Transverse colon (tissue), 4 donors: ENCODE data around the gene ANTXR2.

ENCODE experiments used
- CTCF ChIP-seq, 5 experiments: fragments of 200-600 bp in 3 of 5; fragments of 450-650 bp in 2 of 5; sonication (generic) in 3 of 5; IDR thresholded peaks; 1 replicate in 2 of 5; 2 replicates in 3 of 5; pipeline ENCODE4 v1.5.1; 2016 to 2017; ENCODE audit warnings: antibody characterized with exemption in 5 of 5, inconsistent platforms in 3 of 5, mild to moderate bottlenecking in 2 of 5, moderate library complexity in 1 of 5
- EP300 ChIP-seq: sonication (generic); formaldehyde crosslinking; IDR thresholded peaks from one replicate; pipeline ENCODE4 v1.6.1; 2017; ENCODE audit warnings: antibody characterized with exemption, low read depth
- POLR2A ChIP-seq: fragments of 450-650 bp; IDR thresholded peaks from one replicate; pipeline ENCODE4 v1.6.1; 2016; ENCODE audit warnings: antibody characterized with exemption, mild to moderate bottlenecking, moderate library complexity
- POLR2AphosphoS5 ChIP-seq, 3 donors: sonication (generic); formaldehyde crosslinking; IDR thresholded peaks; one replicate each; pipeline ENCODE4 v1.6.1; 2016; ENCODE audit warnings: antibody characterized with exemption in 3 of 3

GRCh38 chr4:80077639-80078038 is 4.6 kb upstream of the ANTXR2 start:
- TF ChIP-seq CTCF (IDR thresholded peaks at IDR 0.05) (no peak), POLR2A (no peak), POLR2AphosphoS5 (IDR thresholded peaks at IDR 0.05) (no peak), EP300 (no peak)
